DMS153 treated with DMSO at 0.1 percent for 48 hours (cell line): ENCODE data around the gene HK3.

Experiments used
- DNase-seq: peaks from one replicate; lab custom pipeline; 2025; ENCODE audit not compliant: unreplicated experiment; lab: John Stamatoyannopoulos, UW

Gene HK3

GRCh38 chr5:176899296-176899891, at the start of gene HK3:
HK3 (minus strand) TSS chr5:176899346; CDS start chr5:176896159, 3,187 bp downstream.
- no peak for DNase-seq

GRCh38 chr5:176948458-176948857, 49.3 kb upstream of the HK3 start:
- DNase-seq: no peak

DNA sequence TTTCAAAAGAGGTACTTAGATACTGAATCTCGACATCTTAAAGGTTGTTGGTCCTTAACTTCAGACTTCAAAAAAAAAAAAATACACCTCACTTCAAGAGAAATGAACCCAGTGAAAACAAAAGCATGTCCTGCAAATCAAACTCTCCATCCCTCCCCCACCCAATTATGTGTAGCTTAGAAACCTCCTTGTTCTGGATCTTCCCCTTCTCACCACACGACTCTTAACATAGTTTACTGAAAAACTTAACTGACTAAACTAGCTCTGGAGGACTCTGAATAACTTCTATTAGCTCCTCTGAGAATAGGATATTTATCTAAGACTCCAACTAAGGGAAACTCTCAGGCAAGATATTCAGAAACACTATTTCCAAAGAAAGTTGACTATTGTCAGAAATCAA, 48.7 kb upstream of the HK3 start:
- DNase-seq: no peak

DNA sequence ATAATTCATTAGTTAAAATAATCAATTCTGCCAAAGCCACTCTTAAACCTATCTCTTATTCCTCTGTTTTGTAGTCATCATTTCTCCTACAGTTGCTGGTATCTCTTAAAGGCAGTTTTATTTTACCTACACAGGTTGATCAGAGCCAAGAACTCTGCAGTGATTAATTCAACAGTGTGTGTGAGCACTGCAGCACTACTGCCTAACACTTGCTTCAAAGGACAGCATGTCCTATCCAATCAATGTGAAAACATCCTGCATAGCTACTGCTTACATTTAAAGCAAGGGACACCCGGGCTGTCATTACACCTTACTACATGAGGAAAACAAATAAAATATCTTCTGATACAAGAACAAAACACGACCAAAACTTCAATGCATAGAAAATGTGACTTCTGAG, 45.1 kb upstream of the HK3 start:
- DNase-seq: no peak

GRCh38 chr5:176943816-176944215, 44.7 kb upstream of the HK3 start:
- DNase-seq: no peak

DNA sequence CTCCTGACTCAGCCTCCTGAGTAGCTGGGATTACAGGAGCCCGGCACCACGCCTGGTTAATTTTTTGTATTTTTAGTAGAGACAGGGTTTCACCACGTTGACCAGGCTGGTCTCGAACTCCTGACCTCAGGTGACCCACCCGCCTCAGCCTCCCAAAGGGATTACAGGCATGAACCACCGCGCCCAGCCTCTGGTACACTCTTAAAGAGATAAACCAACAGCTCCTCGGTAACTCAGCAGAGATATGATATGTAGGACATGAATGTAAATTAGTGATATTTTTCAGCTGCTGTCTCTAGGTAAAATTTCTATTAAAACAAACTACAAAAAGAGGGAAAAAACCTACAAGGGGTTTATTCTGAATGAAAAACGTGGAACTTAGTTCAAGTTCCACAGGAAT, 42.8 kb upstream of the HK3 start:
- DNase-seq: no peak

DNA sequence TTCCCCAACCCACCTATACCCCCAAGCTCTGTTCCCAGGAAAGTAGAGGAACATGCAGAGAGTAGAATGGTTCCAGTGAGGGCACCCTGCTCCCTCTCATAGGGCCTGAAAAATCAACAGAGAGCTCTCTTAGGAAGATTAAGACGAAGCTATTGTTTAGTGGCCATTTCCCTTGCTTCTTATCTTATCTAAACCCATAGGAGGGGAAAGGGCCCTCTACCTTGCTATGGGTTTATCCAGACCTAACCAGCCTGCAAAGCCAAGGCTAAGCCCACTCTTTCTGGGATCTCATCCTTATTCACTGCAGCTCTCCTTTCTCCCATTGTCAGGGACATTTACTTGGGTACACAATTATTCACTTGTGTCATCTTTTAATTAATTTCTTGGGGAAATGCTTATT, 39.3 kb upstream of the HK3 start:
- DNase-seq: no peak

- DNase-seq: no peak
Measured at GRCh38 chr5:176935017-176935416, 35.9 kb upstream of the HK3 start.

DNA sequence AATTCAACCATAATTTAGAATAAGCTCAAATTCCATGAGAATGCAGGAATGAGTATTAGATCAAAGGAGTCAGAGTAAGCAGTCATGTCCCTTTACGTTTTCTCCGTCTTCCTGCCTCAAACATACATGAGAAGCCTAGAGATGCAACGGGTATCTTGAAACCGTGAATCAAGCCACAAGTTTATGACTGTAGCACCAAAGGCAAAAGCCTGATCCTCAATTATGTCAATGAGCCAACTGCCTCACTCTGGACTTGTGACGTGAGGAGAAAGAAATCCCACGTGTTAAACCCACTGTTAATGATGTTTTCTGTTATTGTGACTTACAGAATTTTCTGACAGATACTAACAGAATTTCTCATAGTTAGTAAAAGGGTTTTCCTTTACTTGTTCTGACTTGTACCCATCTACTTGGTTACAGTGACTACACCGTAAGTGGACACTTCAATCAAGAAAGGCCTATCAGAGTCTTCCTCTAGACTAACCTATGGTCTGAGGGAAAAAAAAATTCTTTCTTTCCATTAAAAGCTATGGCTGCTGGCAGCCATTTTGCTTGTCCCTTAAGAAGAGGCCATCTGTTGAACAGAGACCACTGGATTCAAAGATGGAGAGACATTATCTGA, 35.3 kb upstream of the HK3 start:
- DNase-seq: no peak

- DNase-seq: no peak
Measured at GRCh38 chr5:176929654-176930053, 30.5 kb upstream of the HK3 start.

GRCh38 chr5:176927562-176927961, 28.4 kb upstream of the HK3 start:
- DNase-seq: no peak

- DNase-seq: no peak
Measured at GRCh38 chr5:176922817-176923216, 23.7 kb upstream of the HK3 start.

- no peak for DNase-seq
Measured at GRCh38 chr5:176921714-176922113, 22.6 kb upstream of the HK3 start.

GRCh38 chr5:176918613-176919012, 19.5 kb upstream of the HK3 start:
- DNase-seq: no peak

- DNase-seq: no peak
Measured at GRCh38 chr5:176916337-176916736, 17.2 kb upstream of the HK3 start.

GRCh38 chr5:176915906-176916305, 16.8 kb upstream of the HK3 start:
- no peak for DNase-seq

DNA sequence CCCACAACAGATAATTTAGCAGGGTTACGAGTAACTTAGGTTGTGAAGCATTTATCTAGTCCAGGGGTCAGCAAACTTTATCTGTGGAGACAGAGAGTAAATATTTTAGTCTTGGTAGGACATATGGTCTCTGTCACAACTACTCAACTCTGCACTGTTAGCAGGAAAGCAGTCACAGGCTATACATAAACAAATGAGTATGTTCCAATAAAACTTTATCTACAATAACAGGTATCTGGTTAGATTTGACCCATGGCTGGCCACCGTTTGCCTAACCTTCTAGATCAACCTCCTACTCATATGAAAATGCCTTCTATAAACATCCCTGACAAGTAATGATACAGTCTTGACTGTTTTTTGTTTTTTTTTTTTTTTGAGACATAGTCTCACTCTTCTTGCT, 13.0 kb upstream of the HK3 start:
- no peak for DNase-seq

DNA sequence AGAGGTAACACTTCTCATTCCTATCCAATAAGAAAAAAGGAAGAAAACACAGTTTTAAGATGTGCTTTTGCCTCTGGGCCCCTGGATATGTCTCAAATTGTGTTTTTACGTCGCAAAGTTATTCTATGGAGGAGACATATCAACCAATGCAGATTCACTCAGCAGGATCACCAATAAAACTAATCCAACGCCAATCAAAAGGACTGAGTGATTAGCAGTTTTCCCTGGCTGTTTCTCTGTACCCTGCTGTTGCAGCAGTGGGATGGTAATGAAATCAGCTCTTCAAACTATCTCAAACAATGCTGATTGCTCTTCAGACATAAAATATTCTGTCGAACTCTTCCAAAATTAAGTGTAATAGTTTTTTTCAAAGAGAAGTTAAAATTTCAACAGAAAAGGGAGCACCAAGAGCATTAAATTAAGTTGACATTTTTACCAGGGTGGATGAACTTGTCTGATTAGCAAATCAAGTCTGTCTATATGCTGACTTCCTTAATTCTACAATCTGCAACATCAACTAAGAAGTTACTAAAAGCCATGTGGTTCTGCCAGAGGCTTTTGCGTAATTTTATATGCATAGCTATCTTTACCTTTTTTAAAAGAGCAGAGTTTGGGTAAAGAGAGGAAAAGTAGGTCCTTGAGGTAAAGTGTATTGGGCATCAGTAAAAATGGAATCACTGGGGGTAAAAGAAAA, 9.7 kb upstream of the HK3 start:
- DNase-seq: no peak

GRCh38 chr5:176906796-176907195, 7.7 kb upstream of the HK3 start:
- DNase-seq: no peak

DNA sequence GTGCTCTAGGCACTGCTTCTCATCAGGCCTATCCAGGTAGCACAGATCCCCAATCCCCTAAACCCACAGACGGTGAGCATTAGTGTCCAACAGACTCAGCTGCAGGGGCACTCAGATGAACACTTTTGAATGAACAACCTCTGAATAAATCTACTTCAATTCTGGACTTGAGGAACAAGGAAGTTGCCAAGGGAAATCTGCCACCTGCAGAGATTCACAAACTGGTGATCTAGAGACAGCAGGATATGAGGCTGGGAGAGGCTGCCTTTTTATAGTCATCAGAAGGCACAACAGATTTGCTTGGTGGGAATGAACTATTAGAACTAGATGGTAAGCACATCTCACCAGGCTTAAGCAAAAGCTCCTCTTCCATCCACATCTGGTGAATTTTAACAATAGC, 7.0 kb upstream of the HK3 start:
- no peak for DNase-seq

DNA sequence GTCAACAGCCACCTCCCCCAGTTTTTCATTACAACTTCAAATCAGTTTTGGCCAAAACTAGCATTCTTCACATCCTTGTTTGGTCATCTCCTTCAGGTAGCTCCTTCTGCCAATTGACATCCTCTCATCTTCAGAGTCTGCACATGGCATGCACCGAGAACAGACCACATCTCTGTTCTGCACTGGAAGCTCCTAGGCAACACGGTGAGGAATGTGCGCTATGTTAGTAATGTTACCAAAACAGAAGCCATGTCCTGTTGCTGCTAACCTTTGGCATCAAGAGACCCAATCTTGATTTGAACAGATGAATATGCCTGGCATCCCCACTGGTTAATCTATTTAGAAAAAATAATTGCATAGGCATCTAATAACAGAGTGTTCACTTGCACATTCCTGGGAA, 5.1 kb upstream of the HK3 start:
- DNase-seq: no peak

- no peak for DNase-seq
Measured at GRCh38 chr5:176902911-176903664, 3.9 kb upstream of the HK3 start.
